Loucy (cell line): ENCODE data around the gene FBH1.

ENCODE experiments used
- CTCF ChIP-seq: fragments of 200-600 bp; sonication (generic); conservative IDR thresholded peaks from 2 replicates; pipeline ENCODE4 v1.5.1; 2014; ENCODE audit warnings: mild to moderate bottlenecking, antibody characterized with exemption, low read length
- EZH2phosphoT487 ChIP-seq: fragments of 200-600 bp; IDR thresholded peaks from 2 replicates; pipeline ENCODE4 v1.6.1; 2018; ENCODE audit warnings: antibody characterized with exemption, mild to moderate bottlenecking, moderate library complexity, borderline replicate concordance

GRCh38 chr10:5860066-5860465 is 30.0 kb upstream of the FBH1 start:
- no peak for TF ChIP-seq CTCF
- no peak for TF ChIP-seq EZH2phosphoT487
